ENCODE results near the gene OPN3. TPM values are rescaled to one million over a fixed set of nuclear protein-coding genes. Genes with fewer than 3 reads are reported as not detected.
A peak's percentile ranks its signal among the peaks of the same experiment; 100 is the strongest.

OPN3 gene
- polyA plus RNA-seq, 1 donor from 2014 or later = 2.7 TPM

DNA sequence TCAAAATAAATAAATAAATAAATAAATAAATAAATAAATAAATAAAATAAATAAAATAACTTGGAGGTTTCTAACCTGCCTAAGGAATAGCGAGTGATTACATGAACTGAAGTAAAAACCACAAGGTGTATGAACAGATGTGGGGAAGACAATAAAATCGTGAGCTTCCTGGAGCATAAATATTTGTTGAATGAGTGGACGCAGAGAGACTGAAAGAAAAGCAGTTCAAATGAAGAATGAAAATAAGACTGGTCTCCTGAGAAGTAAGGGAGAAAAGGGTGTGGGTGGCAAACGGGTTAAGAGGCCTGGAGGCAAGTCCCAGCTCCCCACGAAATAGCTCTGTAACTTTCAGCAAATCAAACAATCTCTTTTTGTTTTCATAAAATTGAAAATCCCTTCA lies 33.6 kb downstream of the OPN3 start:
- Histone ChIP-seq H3K9me2 (ENCODE audit: insufficient read depth, low read length) (no peaks in the 10 kb centered on the region), H3K4me3 (ENCODE audit: low read length) (no peak overlapping the region), H2AFZ (ENCODE audit: low read depth, low read length) (no peak overlapping the region), H3K27me3 (ENCODE audit: insufficient read depth, low read depth, low read length) (no peaks in the 10 kb centered on the region), H3K79me2 (replicated peaks; ENCODE audit: insufficient read depth, low read length) (no peaks in the 10 kb centered on the region), H4K20me1 (ENCODE audit: insufficient read depth) (no peaks in the 10 kb centered on the region), H3K4me2 (ENCODE audit: low read length) (no peak overlapping the region), H3F3A (ENCODE audit: insufficient read depth, low read length, poor library complexity, severe bottlenecking) (no peaks in the 10 kb centered on the region), H3K36me3 (ENCODE audit: insufficient read depth, low read length) (no peaks in the 10 kb centered on the region), H3K27ac (ENCODE audit: low read length) (no peak overlapping the region), H3K9me3 (ENCODE audit: low read length) (no peaks in the 10 kb centered on the region), H3K9ac (ENCODE audit: low read length) (no peak overlapping the region)
- TF ChIP-seq, protein P1, sequence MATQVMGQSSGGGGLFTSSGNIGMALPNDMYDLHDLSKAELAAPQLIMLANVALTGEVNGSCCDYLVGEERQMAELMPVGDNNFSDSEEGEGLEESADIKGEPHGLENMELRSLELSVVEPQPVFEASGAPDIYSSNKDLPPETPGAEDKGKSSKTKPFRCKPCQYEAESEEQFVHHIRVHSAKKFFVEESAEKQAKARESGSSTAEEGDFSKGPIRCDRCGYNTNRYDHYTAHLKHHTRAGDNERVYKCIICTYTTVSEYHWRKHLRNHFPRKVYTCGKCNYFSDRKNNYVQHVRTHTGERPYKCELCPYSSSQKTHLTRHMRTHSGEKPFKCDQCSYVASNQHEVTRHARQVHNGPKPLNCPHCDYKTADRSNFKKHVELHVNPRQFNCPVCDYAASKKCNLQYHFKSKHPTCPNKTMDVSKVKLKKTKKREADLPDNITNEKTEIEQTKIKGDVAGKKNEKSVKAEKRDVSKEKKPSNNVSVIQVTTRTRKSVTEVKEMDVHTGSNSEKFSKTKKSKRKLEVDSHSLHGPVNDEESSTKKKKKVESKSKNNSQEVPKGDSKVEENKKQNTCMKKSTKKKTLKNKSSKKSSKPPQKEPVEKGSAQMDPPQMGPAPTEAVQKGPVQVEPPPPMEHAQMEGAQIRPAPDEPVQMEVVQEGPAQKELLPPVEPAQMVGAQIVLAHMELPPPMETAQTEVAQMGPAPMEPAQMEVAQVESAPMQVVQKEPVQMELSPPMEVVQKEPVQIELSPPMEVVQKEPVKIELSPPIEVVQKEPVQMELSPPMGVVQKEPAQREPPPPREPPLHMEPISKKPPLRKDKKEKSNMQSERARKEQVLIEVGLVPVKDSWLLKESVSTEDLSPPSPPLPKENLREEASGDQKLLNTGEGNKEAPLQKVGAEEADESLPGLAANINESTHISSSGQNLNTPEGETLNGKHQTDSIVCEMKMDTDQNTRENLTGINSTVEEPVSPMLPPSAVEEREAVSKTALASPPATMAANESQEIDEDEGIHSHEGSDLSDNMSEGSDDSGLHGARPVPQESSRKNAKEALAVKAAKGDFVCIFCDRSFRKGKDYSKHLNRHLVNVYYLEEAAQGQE (IDR thresholded peaks at IDR 0.05; ENCODE audit: borderline replicate concordance) = no peak
- TF ChIP-seq SMC3 (conservative IDR thresholded peaks at IDR 0.05; ENCODE audit: poor library complexity) (no peak), MXI1 (conservative IDR thresholded peaks at IDR 0.05; ENCODE audit: poor library complexity, severe bottlenecking) (no peak), EZH2 (IDR thresholded peaks at IDR 0.05; ENCODE audit: borderline replicate concordance, insufficient read depth, low read length, poor library complexity, severe bottlenecking) (no peak), TAF1 (IDR thresholded peaks at IDR 0.05; ENCODE audit: low read depth) (no peak), EP300 (conservative IDR thresholded peaks at IDR 0.05; ENCODE audit: poor library complexity, severe bottlenecking) (no peak), POLR2AphosphoS5 (IDR thresholded peaks at IDR 0.05) (no peak), RAD21 (conservative IDR thresholded peaks at IDR 0.05) (no peak)
- TF ChIP-seq, protein P2, sequence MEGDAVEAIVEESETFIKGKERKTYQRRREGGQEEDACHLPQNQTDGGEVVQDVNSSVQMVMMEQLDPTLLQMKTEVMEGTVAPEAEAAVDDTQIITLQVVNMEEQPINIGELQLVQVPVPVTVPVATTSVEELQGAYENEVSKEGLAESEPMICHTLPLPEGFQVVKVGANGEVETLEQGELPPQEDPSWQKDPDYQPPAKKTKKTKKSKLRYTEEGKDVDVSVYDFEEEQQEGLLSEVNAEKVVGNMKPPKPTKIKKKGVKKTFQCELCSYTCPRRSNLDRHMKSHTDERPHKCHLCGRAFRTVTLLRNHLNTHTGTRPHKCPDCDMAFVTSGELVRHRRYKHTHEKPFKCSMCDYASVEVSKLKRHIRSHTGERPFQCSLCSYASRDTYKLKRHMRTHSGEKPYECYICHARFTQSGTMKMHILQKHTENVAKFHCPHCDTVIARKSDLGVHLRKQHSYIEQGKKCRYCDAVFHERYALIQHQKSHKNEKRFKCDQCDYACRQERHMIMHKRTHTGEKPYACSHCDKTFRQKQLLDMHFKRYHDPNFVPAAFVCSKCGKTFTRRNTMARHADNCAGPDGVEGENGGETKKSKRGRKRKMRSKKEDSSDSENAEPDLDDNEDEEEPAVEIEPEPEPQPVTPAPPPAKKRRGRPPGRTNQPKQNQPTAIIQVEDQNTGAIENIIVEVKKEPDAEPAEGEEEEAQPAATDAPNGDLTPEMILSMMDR (IDR thresholded peaks at IDR 0.05; ENCODE audit: poor library complexity, severe bottlenecking) = no peak

DNA sequence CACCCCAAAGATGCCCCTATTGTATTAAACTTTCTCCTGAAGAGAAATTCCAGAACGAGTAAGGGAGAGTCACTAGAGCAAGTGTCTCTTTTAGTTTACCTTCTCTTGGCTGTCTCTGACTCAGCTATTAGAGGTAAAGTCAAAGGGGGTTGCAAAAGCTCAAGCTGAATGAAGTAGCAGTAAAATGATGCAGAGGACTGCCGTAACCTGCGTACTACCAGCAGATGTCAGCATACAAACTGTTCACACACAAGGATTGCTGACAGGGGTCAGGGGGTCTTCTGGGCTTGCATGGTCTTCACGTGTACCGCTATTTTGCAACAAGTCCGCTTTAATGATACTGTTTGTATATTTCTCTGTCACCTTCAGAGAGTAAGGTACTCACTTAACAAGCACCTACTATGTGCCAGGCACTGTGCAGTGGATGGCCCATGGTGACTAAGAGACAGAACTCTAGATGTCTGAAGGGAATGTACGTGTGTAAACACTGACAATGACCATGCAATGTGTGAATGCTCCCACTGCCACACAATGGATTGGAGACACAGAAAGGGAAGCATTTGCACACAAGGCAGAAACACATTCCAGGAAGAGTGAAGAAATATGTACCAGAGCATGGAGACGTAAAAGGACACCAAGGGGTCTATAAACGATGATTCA lies 34.9 kb downstream of the OPN3 start:
- Histone ChIP-seq H3K4me3 (ENCODE audit: low read length) (no peak overlapping the region), H3F3A (ENCODE audit: insufficient read depth, low read length, poor library complexity, severe bottlenecking) (no peaks in the 10 kb centered on the region), H3K9me3 (ENCODE audit: low read length) (no peaks in the 10 kb centered on the region), H3K27ac (ENCODE audit: low read length) (no peak overlapping the region), H3K9ac (ENCODE audit: low read length) (no peak overlapping the region), H2AFZ (ENCODE audit: low read depth, low read length) (no peak overlapping the region), H3K27me3 (ENCODE audit: insufficient read depth, low read depth, low read length) (no peaks in the 10 kb centered on the region), H3K79me2 (replicated peaks; ENCODE audit: insufficient read depth, low read length) (no peaks in the 10 kb centered on the region), H3K4me2 (ENCODE audit: low read length) (no peak overlapping the region), H3K36me3 (ENCODE audit: insufficient read depth, low read length) (no peaks in the 10 kb centered on the region), H4K20me1 (ENCODE audit: insufficient read depth) (no peaks in the 10 kb centered on the region), H3K9me2 (ENCODE audit: insufficient read depth, low read length) (no peaks in the 10 kb centered on the region)
- TF ChIP-seq EP300 (conservative IDR thresholded peaks at IDR 0.05; ENCODE audit: poor library complexity, severe bottlenecking) (no peak), SMC3 (conservative IDR thresholded peaks at IDR 0.05; ENCODE audit: poor library complexity) (peak; percentile 55), MXI1 (conservative IDR thresholded peaks at IDR 0.05; ENCODE audit: poor library complexity, severe bottlenecking) (no peak), POLR2AphosphoS5 (IDR thresholded peaks at IDR 0.05) (no peak), TAF1 (IDR thresholded peaks at IDR 0.05; ENCODE audit: low read depth) (no peak), EZH2 (IDR thresholded peaks at IDR 0.05; ENCODE audit: borderline replicate concordance, insufficient read depth, low read length, poor library complexity, severe bottlenecking) (no peak), RAD21 (conservative IDR thresholded peaks at IDR 0.05) (peak; percentile 47)
- TF ChIP-seq, protein P2 (IDR thresholded peaks at IDR 0.05; ENCODE audit: poor library complexity, severe bottlenecking) = peak; percentile 56
- TF ChIP-seq, protein P1 (IDR thresholded peaks at IDR 0.05; ENCODE audit: borderline replicate concordance) = no peak

Measured in neural cell (in vitro differentiated cells).